SK-N-SH (cell line): Measurements from ENCODE around the gene RIN3. TPM values are rescaled to one million over a fixed set of nuclear protein-coding genes. Genes with fewer than 3 reads are reported as not detected.

Experiments used
- CTCF ChIA-PET: fragments of 300-600, 350-600 bp; formaldehyde crosslinking; extraction: SDS; loops from one replicate; lab custom pipeline; 2021; lab: Yijun Ruan, JAX
- POLR2A ChIA-PET: fragments of 350-600 bp; sonication (Branson Sonifier 250); formaldehyde crosslinking; extraction: SDS; loops from one replicate; lab custom pipeline; 2020; ENCODE audit warnings: antibody characterized with exemption, inconsistent platforms; lab: Yijun Ruan, JAX
- DNase-seq: peaks from one replicate; pipeline ENCODE4 v3.0.0; 2012
- H2AFZ ChIP-seq: fragments of 200-600 bp; sonication (generic); 2 replicates; pipeline ENCODE4 v1.8.1; 2016; ENCODE audit warnings: antibody characterized with exemption, mild to moderate bottlenecking, low read depth
- H3F3A ChIP-seq: fragments of 200-600 bp; sonication (generic); replicated peaks from 2 replicates; pipeline ENCODE3; 2016; ENCODE audit warnings: antibody characterized with exemption, mild to moderate bottlenecking; ENCODE audit not compliant: insufficient read depth
- H3K27ac ChIP-seq, 2 experiments: fragments of 200-500 bp in 1 of 2; fragments of 200-600 bp in 1 of 2; sonication (Bioruptor generic) in 1 of 2; sonication (generic), shearing (Covaris generic) in 1 of 2; 2 replicates each; pipeline versions ENCODE4 v1.5.1 to v1.6.1; 2014 to 2016; ENCODE audit warnings: low read depth in 2 of 2, inconsistent platforms in 1 of 2, low read length in 1 of 2, mild to moderate bottlenecking in 1 of 2, mixed read lengths in 1 of 2
- H3K27me3 ChIP-seq: fragments of 200-600 bp; sonication (generic), shearing (Covaris generic); 2 replicates; pipeline ENCODE4 v1.6.1; 2016; ENCODE audit warnings: mixed run types; ENCODE audit not compliant: insufficient read depth
- H3K36me3 ChIP-seq, 2 experiments: fragments of 200-500 bp in 1 of 2; fragments of 200-600 bp in 1 of 2; sonication (Bioruptor generic) in 1 of 2; sonication (generic) in 1 of 2; replicated peaks in 1 of 2; 2 replicates each; pipeline versions ENCODE3 to v1.5.1; 2014 to 2016; ENCODE audit warnings: low read length in 1 of 2, mild to moderate bottlenecking in 1 of 2; ENCODE audit not compliant: insufficient read depth in 2 of 2, control insufficient read depth in 1 of 2
- H3K4me1 ChIP-seq, 2 experiments: fragments of 200-500 bp in 1 of 2; fragments of 200-600 bp in 1 of 2; sonication (Bioruptor generic) in 1 of 2; sonication (generic), shearing (Covaris generic) in 1 of 2; 2 replicates each; pipeline versions ENCODE4 v1.5.1 to v1.6.1; 2014 to 2016; ENCODE audit warnings: low read depth in 1 of 2, low read length in 1 of 2, mixed run types in 1 of 2; ENCODE audit not compliant: insufficient read depth in 2 of 2, control insufficient read depth in 1 of 2
- H3K4me2 ChIP-seq: fragments of 200-600 bp; sonication (generic), shearing (Covaris generic); 2 replicates; pipeline ENCODE4 v1.6.1; 2017; ENCODE audit warnings: mixed run types
- H3K4me3 ChIP-seq, 2 experiments: fragments of 200-500 bp in 1 of 2; fragments of 200-600 bp in 1 of 2; sonication (Bioruptor generic) in 1 of 2; sonication (generic), shearing (Covaris generic) in 1 of 2; 2 replicates each; pipeline versions ENCODE4 v1.5.1 to v1.8.1; 2014 to 2016; ENCODE audit warnings: low read depth in 2 of 2, inconsistent platforms in 1 of 2, low read length in 1 of 2, mild to moderate bottlenecking in 1 of 2, mixed read lengths in 1 of 2, moderate library complexity in 1 of 2
- H3K79me2 ChIP-seq: fragments of 200-600 bp; sonication (generic); 2 replicates; pipeline ENCODE4 v1.8.1; 2017; ENCODE audit warnings: mild to moderate bottlenecking; ENCODE audit not compliant: insufficient read depth
- H3K9ac ChIP-seq: fragments of 200-600 bp; sonication (generic); 2 replicates; pipeline ENCODE4 v1.6.1; 2017; ENCODE audit warnings: mixed run types
- H3K9me2 ChIP-seq: fragments of 200-600 bp; sonication (generic); 2 replicates; pipeline ENCODE4 v1.6.1; 2017; ENCODE audit warnings: mixed run types
- H3K9me3 ChIP-seq: fragments of 200-600 bp; sonication (generic); 2 replicates; pipeline ENCODE4 v1.6.1; 2017; ENCODE audit warnings: mixed run types, mild to moderate bottlenecking, moderate library complexity
- H4K20me1 ChIP-seq: fragments of 200-600 bp; sonication (generic); 2 replicates; pipeline ENCODE4 v1.6.1; 2017; ENCODE audit warnings: mild to moderate bottlenecking, mixed run types; ENCODE audit not compliant: insufficient read depth
- CHD2 ChIP-seq: fragments of 150-350 bp; IDR thresholded peaks from 2 replicates; pipeline ENCODE4 v1.6.1; 2018; ENCODE audit warnings: low read length; ENCODE audit not compliant: partially characterized antibody
- CTCF ChIP-seq: fragments of 200-600 bp; sonication (generic); IDR thresholded peaks from 2 replicates; pipeline ENCODE4 v1.6.1; 2017; ENCODE audit warnings: antibody characterized with exemption, mild to moderate bottlenecking, moderate library complexity
- ELF1 ChIP-seq: IDR thresholded peaks from 2 replicates; pipeline ENCODE4 v1.4.0; 2012
- FOSL2 ChIP-seq: IDR thresholded peaks from 2 replicates; pipeline ENCODE4 v1.4.0; 2012; ENCODE audit warnings: low read depth, mild to moderate bottlenecking, moderate library complexity, borderline replicate concordance
- FOXJ3 ChIP-seq: sonication (generic); formaldehyde crosslinking; IDR thresholded peaks from 2 replicates; pipeline ENCODE4 v1.5.1; 2020; ENCODE audit warnings: mild to moderate bottlenecking, missing genetic modification reagents
- FOXM1 ChIP-seq: IDR thresholded peaks from 2 replicates; pipeline ENCODE4 v1.4.0; 2012; ENCODE audit warnings: low read depth, mild to moderate bottlenecking
- GABPA ChIP-seq: IDR thresholded peaks from 2 replicates; pipeline ENCODE4 v1.4.0; 2012; ENCODE audit warnings: low read depth, mild to moderate bottlenecking
- GATA2 ChIP-seq: sonication (generic); formaldehyde crosslinking; IDR thresholded peaks from 2 replicates; pipeline ENCODE4 v1.5.0; 2020; ENCODE audit warnings: mild to moderate bottlenecking, missing genetic modification reagents
- JUND ChIP-seq: IDR thresholded peaks from 2 replicates; pipeline ENCODE4 v1.4.0; 2012
- MXI1 ChIP-seq: IDR thresholded peaks from 2 replicates; pipeline ENCODE4 v1.6.1; 2012; ENCODE audit warnings: mild to moderate bottlenecking, low read depth, low read length, improper control_type of control experiment
- NFIC ChIP-seq: IDR thresholded peaks from 2 replicates; pipeline ENCODE4 v1.4.0; 2012; ENCODE audit warnings: borderline replicate concordance
- PBX3 ChIP-seq: IDR thresholded peaks from 2 replicates; pipeline ENCODE4; 2012
- RAD21 ChIP-seq: IDR thresholded peaks from 2 replicates; pipeline ENCODE4 v1.6.1; 2012; ENCODE audit warnings: mild to moderate bottlenecking, low read length
- REST ChIP-seq: IDR thresholded peaks from 2 replicates; pipeline ENCODE4 v1.6.1; 2012; ENCODE audit warnings: mild to moderate bottlenecking, low read depth, low read length, moderate library complexity
- RFX5 ChIP-seq: IDR thresholded peaks from 2 replicates; pipeline ENCODE4 v1.6.1; 2012; ENCODE audit warnings: mild to moderate bottlenecking, improper control_type of control experiment, low read length
- TCF12 ChIP-seq: IDR thresholded peaks from 2 replicates; pipeline ENCODE4 v1.4.0; 2012
- USF1 ChIP-seq: IDR thresholded peaks from 2 replicates; pipeline ENCODE4 v1.4.0; 2012; ENCODE audit warnings: low read depth, borderline replicate concordance
- YY1 ChIP-seq: IDR thresholded peaks from 2 replicates; pipeline ENCODE4 v1.4.0; 2012; ENCODE audit warnings: low read depth, mild to moderate bottlenecking
- WGBS: methylation state at CpG from one replicate; pipeline ENCODE4 v1.1.6; 2017; ENCODE audit warnings: low lambda C conversion rate; 5-methylcytosine and 5-hydroxymethylcytosine counted together
- polyA plus RNA-seq, 3 experiments: library from polyadenylated mRNA; depleted of rRNA; stranded (reverse); fragments of >200 nt; gene quantifications; 2 replicates each; pipeline ENCODE4 v1.2.3, GENCODE V29; 2012

Gene RIN3
- polyA plus RNA-seq, 1 of the 3 experiments (the other 2 are of a cell fraction): 12.4 TPM

- H3K4me2 ChIP-seq: no peak overlapping the region
- peaks cover under 1 to 2% of the 10 kb centered on the region in 2 experiments for H3K36me3 ChIP-seq
- no peak overlapping the region for H2AFZ ChIP-seq
- TF ChIP-seq REST (no peak), TCF12 (no peak), JUND (no peak), RAD21 (no peak)
- POLR2A ChIA-PET: no interaction called here
- no peak overlapping the region for H3K4me3 ChIP-seq
- H3K79me2 ChIP-seq: no peaks in the 10 kb centered on the region
- no peaks in the 10 kb centered on the region for H3K9me2 ChIP-seq
- DNase-seq: no peak
- H4K20me1 ChIP-seq: no peaks in the 10 kb centered on the region
- H3F3A ChIP-seq: no peaks in the 10 kb centered on the region
- no peaks in the 10 kb centered on the region for H3K4me1 ChIP-seq
- H3K27ac ChIP-seq: no peak overlapping the region
- 94% methylated on average over 10 of the region's 10 CpGs for WGBS
- CTCF ChIA-PET: no interaction called here
- no peak overlapping the region for H3K9ac ChIP-seq
- no peaks in the 10 kb centered on the region for H3K27me3 ChIP-seq
- no peaks in the 10 kb centered on the region for H3K9me3 ChIP-seq
Observed at GRCh38 chr14:92716131-92716530, 202.6 kb downstream of the RIN3 start.

- H3K79me2 ChIP-seq: no peaks in the 10 kb centered on the region
- no peaks in the 10 kb centered on the region for H3K9me3 ChIP-seq
- H2AFZ ChIP-seq: no peak overlapping the region
- H3K9me2 ChIP-seq: no peaks in the 10 kb centered on the region
- H3K27ac ChIP-seq: no peak overlapping the region
- WGBS: 91% methylated on average over 11 of the region's 11 CpGs
- H3K36me3 ChIP-seq: peaks cover 0 to 4% of the 10 kb centered on the region in 2 experiments
- no peaks in the 10 kb centered on the region for H4K20me1 ChIP-seq
- no peak overlapping the region for H3K4me2 ChIP-seq
- H3K9ac ChIP-seq: no peak overlapping the region
- ChIA-PET CTCF (interaction anchor here (0.8 to 1.1 kb wide), 4 partner anchors 27 to 67 kb away, joined by 3 to 8 read pairs (median 4); no protein-coding TSS in a partner anchor), POLR2A (no interaction called here)
- no peaks in the 10 kb centered on the region for H3K4me1 ChIP-seq
- no peaks in the 10 kb centered on the region for H3F3A ChIP-seq
- TF ChIP-seq JUND (no peak), CHD2 (no peak), FOXJ3 (CRISPR knock-in tag) (no peak), YY1 (no peak), GATA2 (CRISPR knock-in tag) (no peak), NFIC (no peak), MXI1 (no peak), RFX5 (no peak), ELF1 (no peak), FOSL2 (no peak), FOXM1 (no peak), GABPA (no peak), USF1 (no peak), PBX3 (no peak), CTCF (no peak)
- no peak for DNase-seq
- no peak overlapping the region for H3K4me3 ChIP-seq
- H3K27me3 ChIP-seq: no peaks in the 10 kb centered on the region
Observed at GRCh38 chr14:92717571-92718042, 204.0 kb downstream of the RIN3 start.
